Vagina (tissue), 2 donors: ENCODE results near the gene GTF2IRD1. TPM values are rescaled to one million over a fixed set of nuclear protein-coding genes. Genes with fewer than 3 reads are reported as not detected.

Experiments
- DNase-seq, 2 donors: peaks; one replicate each; pipeline ENCODE4 v3.0.0-alpha.2; 2017; ENCODE audit errors: extremely low spot score in 2 of 2
- H3K27ac ChIP-seq: fragments of 200-600 bp; sonication (generic); one replicate; pipeline ENCODE4 v1.5.1; 2019
- H3K27me3 ChIP-seq: fragments of 200-600 bp; sonication (generic); one replicate; pipeline ENCODE4 v1.5.1; 2019
- H3K36me3 ChIP-seq, 2 donors: fragments of 200-600 bp; sonication (generic); one replicate each; pipeline ENCODE4 v1.5.1; 2017 to 2019
- H3K4me1 ChIP-seq: fragments of 200-600 bp; sonication (generic); one replicate; pipeline ENCODE4 v1.5.1; 2019
- H3K4me3 ChIP-seq, 2 donors: fragments of 200-600 bp; sonication (generic); 1 replicate in 1 of 2; 2 replicates in 1 of 2; pipeline ENCODE4 v1.5.1; 2016 to 2019
- H3K9me3 ChIP-seq: fragments of 200-600 bp; sonication (generic); one replicate; pipeline ENCODE4 v1.5.1; 2019
- CTCF ChIP-seq, 3 experiments: fragments of 450-650 bp in 2 of 3; fragments of 200-600 bp in 1 of 3; sonication (generic) in 1 of 3; IDR thresholded peaks; one replicate each; pipeline ENCODE4 v1.5.1; 2017 to 2019; ENCODE audit warnings: antibody characterized with exemption in 3 of 3, mild to moderate bottlenecking in 2 of 3, moderate library complexity in 2 of 3
- POLR2A ChIP-seq, 2 donors: fragments of 450-650 bp; IDR thresholded peaks; one replicate each; pipeline ENCODE4 v1.6.1; 2017; ENCODE audit warnings: antibody characterized with exemption in 2 of 2, mild to moderate bottlenecking in 2 of 2, moderate library complexity in 2 of 2
- POLR2AphosphoS5 ChIP-seq, 2 donors: sonication (generic); formaldehyde crosslinking; IDR thresholded peaks; one replicate each; pipeline ENCODE4 v1.9.0; 2017; ENCODE audit warnings: antibody characterized with exemption in 2 of 2, mild to moderate bottlenecking in 2 of 2, low read depth in 1 of 2; ENCODE audit not compliant: insufficient read depth in 1 of 2
- intact Hi-C: fragments of 100-400 bp; cut with DNase I; formaldehyde crosslinking; loops from one replicate; pipeline ENCODE4 v1.15.1; 2023
- total RNA-seq: library from RNA; depleted of rRNA; stranded (reverse); fragments of >200 nt; gene quantifications from one replicate; pipeline ENCODE4 v1.2.3, GENCODE V29; 2016

Gene GTF2IRD1
- total RNA-seq, 1 donor from 2014 or later: 33.6 TPM

GRCh38 chr7:74466196-74466813 is 12.6 kb downstream of the GTF2IRD1 start:
- no peak for TF ChIP-seq CTCF (IDR thresholded peaks at IDR 0.05)
- TF ChIP-seq POLR2AphosphoS5 (IDR thresholded peaks at IDR 0.05; ENCODE audit: insufficient read depth in 1 of 2, low read depth in 1 of 2): no peak
- no peak for TF ChIP-seq POLR2A (IDR thresholded peaks at IDR 0.05)
- intact Hi-C loops: no loop called here
- Histone ChIP-seq H3K4me1 (peaks cover 32% of the 10 kb centered on the region), H3K27ac (peak overlapping the region; percentile 57), H3K27me3 (no peaks in the 10 kb centered on the region), H3K9me3 (no peaks in the 10 kb centered on the region), H3K36me3 (no peaks in the 10 kb centered on the region), H3K4me3 (no peak overlapping the region)
- DNase-seq: no peak

GRCh38 chr7:74467876-74468275 is 14.2 kb downstream of the GTF2IRD1 start:
- no peak for DNase-seq
- intact Hi-C loops: no loop called here
- Histone ChIP-seq H3K9me3 (no peaks in the 10 kb centered on the region), H3K36me3 (no peaks in the 10 kb centered on the region), H3K27ac (peak overlapping the region; percentile 1), H3K27me3 (no peaks in the 10 kb centered on the region), H3K4me1 (peaks cover 32% of the 10 kb centered on the region), H3K4me3 (no peak overlapping the region)
- no peak for TF ChIP-seq CTCF (IDR thresholded peaks at IDR 0.05)
- TF ChIP-seq POLR2AphosphoS5 (IDR thresholded peaks at IDR 0.05; ENCODE audit: insufficient read depth in 1 of 2, low read depth in 1 of 2): no peak
- no peak for TF ChIP-seq POLR2A (IDR thresholded peaks at IDR 0.05)

GRCh38 chr7:74470504-74470903 is 16.8 kb downstream of the GTF2IRD1 start:
- Histone ChIP-seq H3K4me3 (no peak overlapping the region), H3K4me1 (peaks cover 28% of the 10 kb centered on the region), H3K27me3 (no peaks in the 10 kb centered on the region), H3K36me3 (no peaks in the 10 kb centered on the region), H3K27ac (no peak overlapping the region), H3K9me3 (no peaks in the 10 kb centered on the region)
- DNase-seq: no peak
- intact Hi-C loops: no loop called here
- TF ChIP-seq POLR2AphosphoS5 (IDR thresholded peaks at IDR 0.05; ENCODE audit: insufficient read depth in 1 of 2, low read depth in 1 of 2): no peak
- no peak for TF ChIP-seq CTCF (IDR thresholded peaks at IDR 0.05)
- TF ChIP-seq POLR2A (IDR thresholded peaks at IDR 0.05): no peak

- H3K4me3 ChIP-seq: no peak overlapping the region
- H3K9me3 ChIP-seq: no peaks in the 10 kb centered on the region
- TF ChIP-seq POLR2A (IDR thresholded peaks at IDR 0.05): no peak
- no peak for TF ChIP-seq POLR2AphosphoS5 (IDR thresholded peaks at IDR 0.05; ENCODE audit: insufficient read depth in 1 of 2, low read depth in 1 of 2)
- TF ChIP-seq CTCF (IDR thresholded peaks at IDR 0.05): no peak
- no peaks in the 10 kb centered on the region for H3K27me3 ChIP-seq
- no peak for DNase-seq
- intact Hi-C loops: no loop called here
- H3K27ac ChIP-seq: no peak overlapping the region
- H3K36me3 ChIP-seq: no peaks in the 10 kb centered on the region
- peaks cover 37% of the 10 kb centered on the region for H3K4me1 ChIP-seq
Observed at GRCh38 chr7:74473116-74473515, 19.4 kb downstream of the GTF2IRD1 start.

- Histone ChIP-seq H3K9me3 (no peaks in the 10 kb centered on the region), H3K27ac (peak overlapping the region; percentile 59), H3K4me1 (peaks cover 49% of the 10 kb centered on the region), H3K27me3 (no peaks in the 10 kb centered on the region), H3K36me3 (no peaks in the 10 kb centered on the region), H3K4me3 (no peak overlapping the region)
- intact Hi-C loops: no loop called here
- DNase-seq: no peak
- no peak for TF ChIP-seq POLR2AphosphoS5 (IDR thresholded peaks at IDR 0.05; ENCODE audit: insufficient read depth in 1 of 2, low read depth in 1 of 2)
- TF ChIP-seq POLR2A (IDR thresholded peaks at IDR 0.05): no peak
- TF ChIP-seq CTCF (IDR thresholded peaks at IDR 0.05): no peak
Observed at GRCh38 chr7:74474271-74474865, 20.7 kb downstream of the GTF2IRD1 start.
